Brain microvascular endothelial cell (primary cell): ENCODE results near the gene SNRPB2.

Experiments used
- DNase-seq: peaks from one replicate; pipeline ENCODE4 v3.0.0-alpha.2; 2020
- H3K27ac ChIP-seq: fragments of 250-450 bp; sonication (Bioruptor Pico); 2 replicates; pipeline ENCODE4 v1.5.1; 2020; ENCODE audit warnings: mild to moderate bottlenecking, moderate library complexity
- H3K27me3 ChIP-seq: fragments of 250-450 bp; sonication (Bioruptor Pico); replicated peaks from 2 replicates; pipeline ENCODE4 v1.5.1; 2020; ENCODE audit warnings: mild to moderate bottlenecking
- H3K36me3 ChIP-seq: fragments of 250-450 bp; sonication (Bioruptor Pico); replicated peaks from 2 replicates; pipeline ENCODE4 v1.5.1; 2020; ENCODE audit warnings: mild to moderate bottlenecking
- H3K4me3 ChIP-seq: 2 replicates; pipeline ENCODE4 v1.5.1; 2011; ENCODE audit warnings: low read depth, mild to moderate bottlenecking, control low read depth, low read length, moderate library complexity
- CTCF ChIP-seq: IDR thresholded peaks from 2 replicates; pipeline ENCODE4 v1.5.1; 2011; ENCODE audit warnings: low read depth, mild to moderate bottlenecking, moderate library complexity, low read length, control low read depth, inconsistent platforms; ENCODE audit errors: missing control alignments
- in situ Hi-C: cut with HindIII; loops from 2 replicates; pipeline ENCODE4 v1.10.0; 2017; ENCODE audit warnings: low sequenced_read_pairs, low pct_ligation_motif_present

Gene SNRPB2

GRCh38 chr20:16712511-16712947 is 17.3 kb upstream of the SNRPB2 start:
- no peak for DNase-seq
- no peak overlapping the region for H3K27ac ChIP-seq
- H3K36me3 ChIP-seq, result no peaks in the 10 kb centered on the region
- in situ Hi-C loops, result no loop called here
- H3K4me3 ChIP-seq, result no peak overlapping the region
- TF ChIP-seq CTCF, result no peak
- H3K27me3 ChIP-seq, result no peaks in the 10 kb centered on the region

- Histone ChIP-seq H3K27me3 (no peaks in the 10 kb centered on the region), H3K27ac (no peak overlapping the region), H3K4me3 (no peak overlapping the region), H3K36me3 (no peaks in the 10 kb centered on the region)
- DNase-seq, result no peak
- in situ Hi-C loops, result no loop called here
- TF ChIP-seq CTCF, result no peak
These were observed 16.8 kb upstream of the SNRPB2 start for GRCh38 chr20:16713066-16713465.

- no peak for DNase-seq
- Histone ChIP-seq H3K4me3 (no peak overlapping the region), H3K27me3 (no peaks in the 10 kb centered on the region), H3K36me3 (no peaks in the 10 kb centered on the region), H3K27ac (no peak overlapping the region)
- in situ Hi-C loops, result no loop called here
- TF ChIP-seq CTCF, result no peak
These were observed 15.6 kb upstream of the SNRPB2 start for GRCh38 chr20:16714242-16714641.

GRCh38 chr20:16714751-16715150 is 15.1 kb upstream of the SNRPB2 start:
- Histone ChIP-seq H3K27me3 (no peaks in the 10 kb centered on the region), H3K4me3 (no peak overlapping the region), H3K27ac (no peak overlapping the region), H3K36me3 (no peaks in the 10 kb centered on the region)
- no peak for DNase-seq
- in situ Hi-C loops, result no loop called here
- no peak for TF ChIP-seq CTCF

GRCh38 chr20:16719421-16719820 is 10.4 kb upstream of the SNRPB2 start:
- DNase-seq, result no peak
- no peak overlapping the region for H3K27ac ChIP-seq
- no peaks in the 10 kb centered on the region for H3K36me3 ChIP-seq
- H3K27me3 ChIP-seq, result no peaks in the 10 kb centered on the region
- no peak for TF ChIP-seq CTCF
- in situ Hi-C loops, result no loop called here
- H3K4me3 ChIP-seq, result no peak overlapping the region

GRCh38 chr20:16729080-16729479 is 746 bp upstream of the SNRPB2 start:
- in situ Hi-C loops, result no loop called here
- Histone ChIP-seq H3K27me3 (no peaks in the 10 kb centered on the region), H3K4me3 (no peak overlapping the region), H3K27ac (no peak overlapping the region), H3K36me3 (peaks cover 7% of the 10 kb centered on the region)
- no peak for TF ChIP-seq CTCF
- DNase-seq, result no peak
